Thymus (tissue), 11 donors: Measurements from ENCODE around the gene CD248. TPM values are rescaled to one million over a fixed set of nuclear protein-coding genes. Genes with fewer than 3 reads are reported as not detected.

Experiments
- DNase-seq, 9 donors: peaks; one replicate each; pipeline ENCODE4 v3.0.0-alpha.2; 2013; ENCODE audit warnings: low spot score in 9 of 9, low read depth in 6 of 9, missing footprints in 1 of 9
- H3K27ac ChIP-seq, 2 donors: one replicate each; pipeline ENCODE4 v1.5.1; 2013; ENCODE audit warnings: control low read depth in 1 of 2, low read depth in 1 of 2, low read length in 1 of 2, mild to moderate bottlenecking in 1 of 2, moderate library complexity in 1 of 2
- H3K27me3 ChIP-seq, 2 donors: one replicate each; pipeline ENCODE4 v1.5.1; 2013; ENCODE audit warnings: low read length in 1 of 2; ENCODE audit not compliant: control insufficient read depth in 2 of 2, insufficient read depth in 1 of 2
- H3K36me3 ChIP-seq, 2 donors: one replicate each; pipeline ENCODE4 v1.5.1; 2013; ENCODE audit warnings: low read length in 1 of 2, mild to moderate bottlenecking in 1 of 2, moderate library complexity in 1 of 2; ENCODE audit not compliant: control insufficient read depth in 2 of 2, insufficient read depth in 2 of 2
- H3K4me1 ChIP-seq, 2 donors: one replicate each; pipeline ENCODE4 v1.5.1; 2013; ENCODE audit warnings: low read length in 2 of 2; ENCODE audit not compliant: control insufficient read depth in 2 of 2, insufficient read depth in 2 of 2
- H3K4me3 ChIP-seq, 2 donors: one replicate each; pipeline ENCODE4 v1.5.1; 2013; ENCODE audit warnings: low read length in 2 of 2, control low read depth in 1 of 2, mild to moderate bottlenecking in 1 of 2
- H3K9me3 ChIP-seq, 2 donors: one replicate each; pipeline ENCODE4 v1.5.1; 2013; ENCODE audit warnings: low read length in 1 of 2, mild to moderate bottlenecking in 1 of 2; ENCODE audit not compliant: control insufficient read depth in 2 of 2, insufficient read depth in 1 of 2
- WGBS: extraction: QIAGEN DNeasy Blood & Tissue Kit; methylation state at CpG from one replicate; pipeline ENCODE4 v1.1.7; 2013; 5-methylcytosine and 5-hydroxymethylcytosine counted together
- polyA plus RNA-seq: library from polyadenylated mRNA; stranded (reverse); fragments of 200-250 nt; gene quantifications from one replicate; pipeline ENCODE4 v1.2.3, GENCODE V29; 2013
- total RNA-seq: library from RNA; stranded (reverse); fragments of 120-200 nt; gene quantifications from one replicate; pipeline ENCODE4 v1.2.4, GENCODE V29; 2013
- donor health status: healthy.

The CD248 gene
- total and polyA plus RNA-seq, 2 donors: 3.0 to 7.7 TPM

- 84% methylated on average over 18 of the region's 18 CpGs for WGBS
- no peak for DNase-seq
- Histone ChIP-seq H3K27ac (peak overlapping the region in 1 of 2 donors; percentile 36), H3K9me3 (peaks cover 0 to 4% of the 10 kb centered on the region in 2 donors), H3K4me3 (no peak overlapping the region), H3K36me3 (peaks cover 52 to 57% of the 10 kb centered on the region in 2 donors), H3K4me1 (peaks cover 11 to 17% of the 10 kb centered on the region in 2 donors), H3K27me3 (peaks cover 5 to 37% of the 10 kb centered on the region in 2 donors)
Observed at GRCh38 chr11:66337103-66337899, 20.5 kb upstream of the CD248 start.

GRCh38 chr11:66336234-66337102 lies 19.6 kb upstream of the CD248 start, which contains the start of gene RIN1:
Gene RIN1 (minus strand): TSS chr11:66336434. CDS start chr11:66336402, 32 bp downstream.
- H3K4me3 ChIP-seq: peak within 1 kb of the TSS; percentile 9 to 28
- WGBS: 33% methylated on average over 22 of the region's 22 CpGs
- H3K9me3 ChIP-seq: peaks cover 0 to 4% of the 10 kb centered on the region in 2 donors
- peaks cover 44 to 49% of the 10 kb centered on the region in 2 donors for H3K36me3 ChIP-seq
- peak in 1 of 9 donors; percentile 38 for DNase-seq
- peak within 1 kb of the TSS in 1 of 2 donors; percentile 47 for H3K27ac ChIP-seq
- H3K27me3 ChIP-seq: peaks cover 5 to 40% of the 10 kb centered on the region in 2 donors
- peaks cover 11 to 17% of the 10 kb centered on the region in 2 donors for H3K4me1 ChIP-seq

GRCh38 chr11:66335531-66336233 lies 18.8 kb upstream of the CD248 start:
- peaks cover 5 to 40% of the 10 kb centered on the region in 2 donors for H3K27me3 ChIP-seq
- H3K27ac ChIP-seq: no peak overlapping the region
- H3K4me1 ChIP-seq: peaks cover 11 to 17% of the 10 kb centered on the region in 2 donors
- peaks cover 36 to 41% of the 10 kb centered on the region in 2 donors for H3K36me3 ChIP-seq
- peaks cover 0 to 4% of the 10 kb centered on the region in 2 donors for H3K9me3 ChIP-seq
- DNase-seq: no peak
- peak overlapping the region; percentile 9 to 28 for H3K4me3 ChIP-seq
- 22% methylated on average over 35 of the region's 35 CpGs for WGBS

- WGBS: 89% methylated on average over 42 of the region's 42 CpGs
- peaks cover 28 to 32% of the 10 kb centered on the region in 2 donors for H3K36me3 ChIP-seq
- H3K4me1 ChIP-seq: peaks cover 11 to 17% of the 10 kb centered on the region in 2 donors
- no peak for DNase-seq
- H3K9me3 ChIP-seq: peaks cover 0 to 4% of the 10 kb centered on the region in 2 donors
- H3K27me3 ChIP-seq: peaks cover 5 to 40% of the 10 kb centered on the region in 2 donors
- H3K27ac ChIP-seq: no peak overlapping the region
- H3K4me3 ChIP-seq: no peak overlapping the region
Observed at GRCh38 chr11:66334605-66335442, 18.0 kb upstream of the CD248 start.

- no peak for DNase-seq
- Histone ChIP-seq H3K4me1 (peaks cover 11 to 19% of the 10 kb centered on the region in 2 donors), H3K36me3 (peaks cover 21 to 25% of the 10 kb centered on the region in 2 donors), H3K27me3 (peaks cover 5 to 40% of the 10 kb centered on the region in 2 donors), H3K27ac (no peak overlapping the region), H3K9me3 (peaks cover 0 to 4% of the 10 kb centered on the region in 2 donors), H3K4me3 (no peak overlapping the region)
- WGBS: 95% methylated on average over 29 of the region's 29 CpGs
Observed at GRCh38 chr11:66333896-66334604, 17.2 kb upstream of the CD248 start.

GRCh38 chr11:66333220-66333877 lies 16.5 kb upstream of the CD248 start:
- Histone ChIP-seq H3K4me1 (peaks cover 16 to 26% of the 10 kb centered on the region in 2 donors), H3K9me3 (peaks cover 0 to 4% of the 10 kb centered on the region in 2 donors), H3K27me3 (peaks cover 5 to 40% of the 10 kb centered on the region in 2 donors), H3K4me3 (no peak overlapping the region), H3K27ac (no peak overlapping the region), H3K36me3 (peaks cover 14 to 18% of the 10 kb centered on the region in 2 donors)
- DNase-seq: no peak
- 96% methylated on average over 19 of the region's 19 CpGs for WGBS

GRCh38 chr11:66332371-66333219 lies 15.8 kb upstream of the CD248 start:
- peaks cover 0 to 4% of the 10 kb centered on the region in 2 donors for H3K9me3 ChIP-seq
- no peak for DNase-seq
- H3K36me3 ChIP-seq: peaks cover 6 to 11% of the 10 kb centered on the region in 2 donors
- H3K27me3 ChIP-seq: peaks cover 5 to 40% of the 10 kb centered on the region in 2 donors
- H3K4me3 ChIP-seq: no peak overlapping the region
- H3K4me1 ChIP-seq: peaks cover 23 to 33% of the 10 kb centered on the region in 2 donors
- no peak overlapping the region for H3K27ac ChIP-seq
- WGBS: 92% methylated on average over 18 of the region's 18 CpGs
